ENCODE data around the gene CCDC85B.

CCDC85B gene

DNA sequence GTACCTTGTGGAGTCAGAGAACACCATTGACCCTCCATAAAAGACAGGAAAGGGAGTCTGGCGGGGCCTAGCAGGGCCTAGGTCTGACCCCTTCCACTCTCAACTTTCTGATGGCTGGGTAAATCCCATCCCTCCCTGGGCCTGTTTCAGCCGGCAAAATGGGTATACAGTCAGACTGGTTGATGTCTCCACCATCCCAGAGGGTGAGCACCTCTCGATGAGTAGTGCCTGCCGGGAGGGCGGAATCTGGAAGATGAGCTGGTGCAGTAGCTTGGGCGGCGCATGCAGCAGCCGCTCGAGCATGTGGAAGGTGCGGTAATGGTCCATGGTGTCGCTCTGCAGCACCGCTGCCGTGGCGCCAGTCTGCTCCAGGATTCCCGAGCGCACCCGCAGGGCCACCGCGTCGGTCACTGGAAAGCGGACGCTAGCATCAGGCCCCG lies 2.7 kb upstream of the CCDC85B start:
- DNase-seq = peak; percentile 49

DNA sequence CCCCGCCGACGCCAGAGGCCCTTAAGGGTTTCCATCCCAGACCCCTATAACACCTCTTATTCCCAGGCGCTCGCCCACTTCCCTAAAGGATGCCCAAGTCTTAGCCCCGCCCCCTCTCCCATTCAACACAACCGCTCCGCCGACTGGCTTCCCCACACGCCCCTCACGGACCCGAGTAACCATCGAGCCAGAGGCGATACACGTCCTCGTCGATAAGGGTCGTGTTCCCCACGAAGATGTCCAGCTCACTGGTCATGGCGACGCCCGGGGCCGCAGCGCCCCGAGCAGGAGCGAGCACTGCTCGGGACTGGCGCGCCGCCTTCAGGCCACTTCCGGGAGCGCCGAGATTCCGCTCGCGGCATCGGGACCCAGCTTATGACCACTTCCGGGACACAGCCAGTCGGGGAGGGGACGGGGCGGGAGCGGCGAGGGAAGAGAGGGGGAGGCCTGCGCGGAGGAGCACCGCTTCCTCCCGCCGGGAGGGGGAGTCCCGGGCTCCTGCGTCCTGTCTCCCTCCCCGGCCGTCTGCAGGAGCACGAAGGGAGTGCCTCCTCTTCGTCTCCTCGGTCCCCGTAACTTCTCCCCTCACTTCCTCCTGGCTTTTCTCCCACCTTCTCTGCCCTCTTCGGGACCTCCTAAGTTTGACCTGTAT lies 2.2 kb upstream of the CCDC85B start, which contains the start of gene FIBP:
Gene FIBP, minus strand, starts transcription at position 309 of the 652 bp plus-strand sequence. Its CDS starts 53 bp downstream, at position 256.
- peak; percentile 98 for DNase-seq

DNA sequence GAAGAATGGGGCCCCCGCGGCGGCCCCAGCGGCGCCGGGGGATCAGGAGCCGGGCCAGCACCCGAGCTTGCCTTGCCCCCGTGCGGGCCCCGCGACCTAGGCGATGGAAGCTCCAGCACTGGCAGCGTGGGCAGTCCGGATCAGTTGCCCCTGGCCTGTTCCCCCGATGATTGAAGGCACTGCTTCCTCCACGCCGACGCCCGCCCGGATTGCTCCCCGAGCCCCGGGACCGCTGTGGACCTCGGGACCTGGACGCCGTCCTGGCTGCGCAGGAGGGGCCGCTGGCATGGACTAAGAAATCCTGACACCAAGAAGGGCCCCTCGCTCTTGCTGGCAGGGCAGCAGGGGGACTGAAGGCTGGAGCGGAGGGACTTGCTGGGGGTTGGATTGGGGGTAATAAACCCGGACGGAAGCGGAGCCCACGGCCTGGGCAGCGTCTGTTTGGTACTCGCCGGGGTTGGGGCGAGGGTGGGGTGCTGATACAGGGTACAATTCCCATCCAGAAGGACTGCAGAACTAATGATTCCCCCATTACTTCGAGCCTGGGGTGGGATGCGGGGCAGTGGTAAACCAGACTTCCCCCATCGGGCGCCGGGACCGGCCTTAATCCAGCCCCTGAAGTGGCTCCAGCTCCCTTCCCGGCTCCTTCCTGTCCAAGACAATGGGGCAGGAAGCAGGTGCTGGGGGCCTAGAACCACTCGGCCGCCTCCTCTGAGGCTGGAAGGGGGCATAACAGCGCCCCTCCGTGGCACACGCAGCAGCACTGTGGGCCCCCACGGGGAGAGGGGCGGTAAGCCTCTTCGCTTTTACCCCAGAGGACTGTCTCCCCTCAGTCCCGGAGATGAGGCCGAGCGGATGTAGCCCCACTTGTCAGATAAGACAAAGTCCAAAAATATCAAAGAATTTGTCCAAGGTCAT lies 1.0 kb downstream of the CCDC85B start:
- peak; percentile 54 for DNase-seq

DNA sequence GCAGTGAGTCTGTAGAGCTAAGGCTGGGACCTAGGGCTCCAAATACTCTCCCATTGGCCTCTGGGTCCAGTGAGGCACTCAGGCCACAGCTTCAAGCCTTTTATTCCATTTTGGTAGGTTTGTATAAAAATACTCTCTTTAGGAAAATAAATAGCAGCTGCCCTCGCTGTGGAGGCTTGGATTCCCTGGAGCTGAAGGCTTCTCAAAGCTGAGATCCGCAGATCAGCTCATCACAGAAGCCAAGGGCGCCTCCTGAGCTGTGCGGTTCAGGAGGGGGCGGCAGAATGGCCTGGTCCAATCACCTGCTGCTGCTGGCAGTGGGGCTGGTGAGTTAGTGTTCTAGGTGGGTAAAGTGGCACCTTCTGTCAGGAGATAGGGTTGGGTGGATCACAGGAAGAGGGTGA lies 1.7 kb downstream of the CCDC85B start:
- peak; percentile 67 for DNase-seq

DNA sequence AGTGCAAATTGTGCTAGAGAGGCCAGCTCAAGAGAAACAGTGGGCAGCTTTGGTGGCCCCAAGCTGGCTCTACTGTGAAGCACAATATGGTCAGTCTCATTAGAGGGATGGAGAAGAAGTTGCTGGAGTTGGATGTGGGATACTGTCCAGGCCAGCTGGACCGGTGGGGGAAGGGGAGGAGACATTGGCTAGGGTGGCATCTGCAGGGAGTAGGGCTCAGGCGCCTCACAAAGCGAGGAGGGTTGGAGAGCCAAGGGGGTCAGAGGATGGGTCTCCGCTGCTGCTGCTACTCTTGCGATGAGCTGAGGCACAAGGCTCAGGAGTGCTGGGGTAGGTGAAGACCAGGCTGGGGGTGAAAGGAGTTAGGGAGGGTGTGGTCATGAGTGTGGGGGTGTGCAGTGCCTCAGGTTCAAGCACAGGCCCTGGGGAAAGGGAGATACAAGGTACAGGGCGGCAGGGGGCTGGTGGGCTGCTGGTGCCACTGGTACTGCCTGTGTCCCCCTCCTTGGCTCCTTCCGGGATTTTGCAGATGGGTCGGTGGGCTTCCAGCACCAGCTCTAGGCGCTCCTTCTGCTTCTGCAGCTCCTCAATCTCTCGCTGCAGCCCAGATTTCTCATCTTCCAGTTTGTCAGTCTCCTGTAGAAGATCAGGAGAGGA lies 2.3 kb downstream of the CCDC85B start:
- peak; percentile 23 for DNase-seq

DNA sequence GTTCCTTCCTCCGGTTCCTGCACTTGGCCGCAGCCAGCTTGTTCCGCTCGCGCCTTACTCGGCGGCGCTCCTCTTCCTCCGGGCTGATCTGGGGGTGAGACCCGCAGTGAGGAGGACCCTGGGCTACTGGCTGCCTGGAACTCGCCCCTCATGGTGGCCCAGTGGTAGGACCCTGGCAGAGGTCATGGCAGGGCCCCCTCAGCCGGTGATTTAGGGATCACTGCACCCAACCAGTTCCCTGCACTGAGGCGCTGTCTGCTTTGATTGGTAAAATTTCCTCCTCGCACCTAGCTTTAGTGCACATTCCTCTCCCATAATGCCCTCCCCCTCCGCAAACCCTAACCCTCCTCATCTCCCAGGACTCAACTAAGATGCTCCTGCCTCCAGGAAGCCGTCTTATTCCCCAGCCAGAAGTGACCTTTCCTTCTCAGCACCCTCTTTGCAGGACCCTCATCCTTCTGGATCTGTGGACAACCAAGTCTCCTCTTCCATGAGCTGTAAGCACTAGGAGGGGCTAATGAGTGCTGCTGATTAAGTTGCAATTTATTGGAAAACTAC lies 3.6 kb downstream of the CCDC85B start:
- DNase-seq = peak; percentile 51

DNA sequence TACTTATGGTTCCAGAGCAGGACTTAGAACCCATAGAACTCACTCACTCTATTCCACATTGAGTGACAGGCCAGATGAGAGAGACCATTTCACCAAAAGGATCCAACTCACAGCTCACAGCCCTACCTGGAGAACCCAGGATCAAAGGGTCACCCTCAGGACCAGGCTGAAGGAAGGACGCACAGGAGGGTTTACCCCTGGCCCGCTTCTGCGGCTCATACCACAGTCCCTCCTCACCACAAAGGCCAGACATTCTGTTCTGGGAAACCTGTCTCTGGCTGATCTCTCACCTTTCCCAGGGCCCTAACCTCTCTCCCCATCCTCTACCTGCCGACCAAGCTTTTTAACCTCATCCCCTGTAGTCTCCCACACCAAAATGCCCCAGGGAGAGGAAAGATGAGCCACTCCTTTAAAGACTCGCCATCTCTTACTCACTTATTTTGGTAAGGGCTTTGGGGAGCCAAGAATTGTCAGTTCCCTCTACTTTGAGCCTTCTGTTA lies 5.1 kb downstream of the CCDC85B start:
- DNase-seq = peak; percentile 4

DNA sequence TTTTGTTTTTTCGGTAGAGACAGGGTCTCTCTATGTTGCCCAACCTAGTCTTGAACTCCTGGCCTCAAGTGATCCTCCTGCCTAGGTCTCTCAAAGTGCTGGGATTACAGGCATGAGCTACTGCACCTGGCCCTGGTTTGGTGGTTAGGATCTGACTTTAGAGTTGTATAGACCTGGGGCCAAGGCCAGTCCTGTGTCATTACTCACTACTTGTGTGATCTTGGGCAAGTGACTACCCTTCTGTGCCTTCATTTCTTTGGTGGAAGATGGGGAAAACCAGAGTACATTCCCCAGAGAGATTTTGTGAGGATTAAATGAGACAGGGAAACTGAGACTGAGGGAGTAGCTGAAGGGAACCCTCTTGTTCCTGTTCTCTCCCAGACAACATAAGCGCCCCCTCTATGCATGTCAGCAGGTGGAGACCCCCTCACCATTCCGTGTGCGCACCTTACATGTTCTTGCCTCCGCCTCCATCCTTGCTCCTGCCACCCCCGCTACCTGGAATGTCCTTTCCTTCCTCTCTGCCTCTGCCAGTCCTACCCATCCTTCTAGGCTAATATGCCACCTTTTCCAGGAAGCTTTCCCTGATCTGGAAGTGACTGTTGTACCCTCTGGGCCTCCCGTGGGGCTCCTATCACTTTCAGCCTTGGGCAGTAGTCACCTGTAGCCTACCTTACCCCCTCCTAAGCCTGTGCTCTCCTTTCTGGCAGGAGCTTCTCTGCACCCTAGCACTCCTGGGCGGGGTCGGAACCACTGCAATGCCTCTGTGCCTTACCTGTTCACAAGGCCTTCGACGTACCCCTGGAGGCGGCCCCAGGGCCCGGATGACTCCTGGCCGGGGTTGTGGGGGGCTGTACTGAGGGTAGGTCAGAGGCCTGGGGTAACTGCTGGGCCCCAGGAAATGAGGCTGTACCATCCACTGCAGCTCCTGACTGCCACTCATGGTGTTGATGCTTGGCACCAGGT lies 5.8 kb downstream of the CCDC85B start:
- DNase-seq = peak; percentile 35

DNA sequence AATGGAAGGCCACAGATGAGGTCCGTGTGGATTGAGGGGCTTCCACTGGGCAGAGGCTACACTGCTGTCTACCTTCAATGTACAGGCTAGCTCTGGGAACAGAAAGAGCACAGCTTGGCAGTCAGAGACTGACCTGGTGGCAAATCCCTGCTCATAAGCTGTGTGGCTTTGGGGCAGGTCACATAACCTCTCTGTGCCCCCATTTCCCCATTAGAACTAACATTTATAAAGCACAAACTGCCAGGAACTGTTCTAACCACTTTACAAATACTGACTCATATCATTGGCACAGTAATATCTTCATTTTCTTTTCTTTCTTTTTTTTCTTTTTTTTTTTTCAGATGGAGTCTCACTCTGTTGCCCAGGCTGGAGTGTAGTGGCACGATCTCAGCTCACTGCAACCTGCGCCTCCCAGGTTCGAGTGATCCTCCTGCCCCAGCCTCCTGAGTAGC lies 6.6 kb downstream of the CCDC85B start:
- DNase-seq = no peak

DNA sequence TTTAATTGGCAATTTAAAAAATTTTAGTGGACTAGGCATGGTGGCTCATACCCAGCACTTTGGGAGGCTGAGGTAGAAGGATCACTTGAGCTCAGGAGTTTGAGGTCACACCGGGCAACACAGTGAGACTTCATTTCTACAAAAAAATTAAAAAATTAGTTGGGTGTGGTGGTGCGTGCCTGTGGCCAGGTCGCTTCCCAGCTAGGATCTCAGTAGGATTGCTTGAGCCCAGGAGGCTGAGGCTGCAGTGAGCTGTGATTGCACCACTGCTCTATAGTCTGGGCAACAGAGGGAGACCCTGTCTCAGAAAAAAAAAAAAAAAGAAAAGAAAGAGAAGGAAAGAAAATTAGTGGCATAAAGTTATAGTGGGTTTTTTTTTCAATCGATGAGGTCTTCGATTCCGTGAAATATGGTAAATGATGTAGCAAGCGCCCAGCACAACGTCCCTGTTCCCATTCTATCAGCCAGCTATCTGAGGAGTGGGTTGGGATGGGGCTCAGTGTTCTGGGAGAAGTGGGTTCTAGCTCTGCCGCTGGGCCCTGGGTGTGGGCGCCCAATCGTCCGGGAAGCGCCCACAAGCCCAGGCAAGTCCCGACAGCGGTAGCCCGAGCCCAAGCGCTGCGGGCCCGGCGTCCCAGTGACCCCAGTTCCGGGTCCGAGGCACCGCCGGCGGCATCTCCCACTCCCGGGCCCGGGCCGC lies 8.3 kb downstream of the CCDC85B start:
- no peak for DNase-seq

DNA sequence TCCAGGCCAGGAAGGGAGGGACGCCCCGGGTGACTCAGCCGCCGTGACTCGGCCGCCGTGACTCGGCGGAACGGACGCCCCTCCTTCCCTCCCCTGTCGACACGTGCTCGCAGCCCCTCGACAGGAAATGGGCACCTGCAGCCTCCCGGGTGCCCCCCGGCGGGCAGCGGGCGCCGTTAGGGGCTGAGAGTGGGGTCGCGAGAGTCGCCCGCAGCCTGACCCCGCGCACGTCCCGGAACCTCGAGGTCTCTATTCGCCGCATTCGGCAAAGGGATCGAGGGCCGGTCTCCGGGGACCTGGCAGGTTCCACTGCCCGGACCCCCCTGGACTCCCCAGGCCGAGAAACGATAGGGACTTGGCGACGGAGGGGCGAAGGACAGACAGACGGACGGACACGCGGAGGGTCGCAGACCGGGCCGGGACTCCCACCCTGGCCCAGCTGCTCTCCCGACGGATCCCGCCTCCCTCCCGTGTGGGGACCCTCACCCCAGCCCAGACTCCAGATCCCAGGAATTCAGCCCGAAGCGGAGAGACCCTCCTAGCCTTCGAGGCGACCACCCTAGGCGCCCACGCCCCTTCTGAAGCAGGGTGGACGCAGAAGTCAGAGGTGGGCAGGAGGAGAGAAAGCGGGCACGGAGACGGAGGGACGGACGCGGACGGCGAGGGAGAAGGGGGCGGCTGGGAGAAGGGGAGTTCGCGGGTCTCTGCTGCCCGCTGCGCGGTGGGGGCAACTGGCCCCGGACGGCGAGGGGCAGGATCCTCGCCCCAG lies 9.1 kb downstream of the CCDC85B start:
- DNase-seq = peak; percentile 87

DNA sequence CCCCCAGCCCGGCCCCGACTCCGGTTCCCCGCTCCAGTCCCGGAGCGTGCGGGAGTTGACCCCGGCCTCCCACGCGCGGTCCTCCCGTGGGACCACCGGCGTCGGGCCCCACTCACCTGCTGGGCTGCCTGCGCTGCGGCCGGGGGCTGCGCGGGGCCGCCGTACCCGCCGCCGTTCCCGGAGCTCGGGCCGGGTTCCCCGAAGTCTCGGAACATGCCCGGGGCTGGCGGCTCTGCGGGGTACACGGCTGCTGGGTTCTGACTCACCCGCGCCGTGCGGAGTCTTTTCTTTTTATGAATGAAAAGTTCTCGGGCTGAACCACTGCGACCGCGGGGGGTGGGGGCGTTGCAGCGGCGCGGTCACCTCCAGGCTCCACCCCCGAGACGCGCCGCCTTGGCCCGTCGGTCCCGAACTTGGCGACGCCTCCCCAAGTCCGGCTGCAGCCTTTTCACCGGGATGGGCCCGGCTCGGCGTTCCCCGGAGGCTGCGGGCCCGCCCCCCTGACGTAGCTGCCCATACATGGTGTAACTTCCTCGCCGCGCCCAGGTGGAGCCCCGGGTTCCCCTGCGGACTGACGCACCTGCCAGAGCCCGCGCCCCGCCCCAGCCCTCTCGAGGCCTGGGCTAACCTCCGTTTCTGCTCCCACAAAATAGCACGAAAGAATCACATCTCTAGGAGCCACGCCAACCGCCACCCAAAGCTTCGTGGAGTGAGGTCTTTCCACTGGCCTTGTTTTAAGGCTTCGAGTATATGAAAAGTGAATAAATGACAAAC lies 9.8 kb downstream of the CCDC85B start, which contains the start of gene FOSL1:
Gene FOSL1, minus strand, starts transcription at position 264 of the 774 bp plus-strand sequence. Its CDS starts 49 bp downstream, at position 215.
- DNase-seq = peak; percentile 96

DNA sequence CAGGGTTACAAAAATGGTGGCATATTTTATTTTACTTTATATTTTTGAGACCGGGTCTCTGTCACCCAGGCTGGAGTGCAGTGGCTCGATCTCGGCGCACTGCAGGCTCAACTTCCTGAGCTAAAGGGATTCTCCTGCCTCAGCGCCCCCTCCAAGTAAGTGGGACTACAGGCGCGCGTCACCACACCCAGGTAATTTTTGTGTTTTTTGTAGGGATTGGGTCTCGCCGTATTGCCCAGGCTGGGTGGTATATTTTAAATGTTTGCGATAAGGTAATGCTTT lies 10.4 kb downstream of the CCDC85B start:
- no peak for DNase-seq

DNA sequence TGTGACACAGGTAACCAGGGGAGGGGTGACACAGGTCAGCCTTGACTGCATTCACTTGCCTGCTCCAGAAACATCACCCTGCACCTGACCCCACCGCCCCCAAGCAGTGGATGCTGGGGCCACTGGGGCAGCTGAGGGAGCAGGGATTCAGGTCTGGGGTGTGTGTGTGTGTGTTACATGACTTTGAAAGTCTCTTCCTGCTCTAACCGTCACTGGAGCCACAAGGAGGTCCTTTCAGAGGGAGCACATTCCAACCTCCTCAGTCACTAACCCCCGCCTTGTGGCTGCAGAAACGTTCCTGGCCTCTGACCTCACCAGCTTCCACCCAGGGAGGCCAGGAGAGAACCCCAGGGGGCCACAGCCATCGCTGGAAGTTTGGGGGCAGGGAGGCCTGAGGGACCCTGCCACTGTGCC lies 12.6 kb downstream of the CCDC85B start:
- no peak for DNase-seq

DNA sequence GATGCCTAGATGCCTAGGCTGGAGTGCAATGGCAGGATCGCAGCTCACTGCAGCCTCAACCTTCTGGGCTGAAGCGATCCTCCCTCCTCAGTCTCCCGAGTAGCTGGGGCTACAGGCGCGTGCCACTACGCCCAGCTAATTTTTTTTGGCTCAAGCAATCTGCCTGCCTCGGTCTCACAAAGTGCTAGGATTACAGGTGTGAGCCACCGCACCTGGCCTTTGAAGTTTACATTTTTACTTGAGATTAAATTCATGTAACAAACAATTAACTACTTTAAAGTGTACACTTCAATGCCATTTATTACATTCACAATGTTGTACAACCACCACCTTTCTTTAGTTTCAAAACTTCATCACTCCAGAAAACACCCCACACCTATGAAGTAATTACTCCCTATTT lies 13.2 kb downstream of the CCDC85B start:
- no peak for DNase-seq

DNA sequence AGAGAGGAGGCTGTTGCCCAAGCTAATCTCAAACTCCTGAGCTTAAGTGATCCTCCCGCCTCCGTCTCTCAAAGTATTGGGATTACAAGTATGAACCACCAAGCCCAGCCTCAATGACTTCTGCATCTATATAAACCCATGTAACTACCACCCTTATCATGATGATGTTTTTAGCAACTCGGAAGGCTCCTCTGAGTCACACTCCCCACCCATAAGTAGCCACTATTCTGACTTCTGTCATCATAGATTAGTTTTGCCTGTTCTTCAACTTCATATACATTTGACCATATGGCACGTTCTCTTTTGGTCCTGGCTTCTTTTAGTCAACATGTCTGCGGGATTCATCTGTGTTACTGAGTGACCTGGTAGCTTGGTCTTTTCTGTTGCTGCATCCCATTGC lies 16.1 kb downstream of the CCDC85B start:
- DNase-seq = no peak

DNA sequence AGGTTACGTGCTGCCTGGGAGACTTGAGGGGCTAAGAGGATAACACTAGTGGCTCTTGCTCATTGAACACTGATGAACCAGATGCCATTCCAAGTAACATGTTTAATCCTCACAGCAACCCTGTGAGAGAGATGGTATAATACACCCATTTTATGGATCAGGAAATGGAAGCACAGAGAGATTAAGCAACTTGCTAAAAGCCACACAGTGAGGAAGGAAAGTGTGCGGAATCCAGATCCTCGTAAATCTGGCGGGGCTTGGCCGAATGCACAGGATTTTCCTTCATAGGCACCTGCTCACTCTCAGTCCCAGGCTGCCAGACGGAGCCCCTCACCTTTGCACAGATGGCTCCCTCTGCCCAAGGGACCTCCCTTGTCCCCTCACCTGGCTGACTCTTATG lies 17.4 kb downstream of the CCDC85B start:
- no peak for DNase-seq

DNA sequence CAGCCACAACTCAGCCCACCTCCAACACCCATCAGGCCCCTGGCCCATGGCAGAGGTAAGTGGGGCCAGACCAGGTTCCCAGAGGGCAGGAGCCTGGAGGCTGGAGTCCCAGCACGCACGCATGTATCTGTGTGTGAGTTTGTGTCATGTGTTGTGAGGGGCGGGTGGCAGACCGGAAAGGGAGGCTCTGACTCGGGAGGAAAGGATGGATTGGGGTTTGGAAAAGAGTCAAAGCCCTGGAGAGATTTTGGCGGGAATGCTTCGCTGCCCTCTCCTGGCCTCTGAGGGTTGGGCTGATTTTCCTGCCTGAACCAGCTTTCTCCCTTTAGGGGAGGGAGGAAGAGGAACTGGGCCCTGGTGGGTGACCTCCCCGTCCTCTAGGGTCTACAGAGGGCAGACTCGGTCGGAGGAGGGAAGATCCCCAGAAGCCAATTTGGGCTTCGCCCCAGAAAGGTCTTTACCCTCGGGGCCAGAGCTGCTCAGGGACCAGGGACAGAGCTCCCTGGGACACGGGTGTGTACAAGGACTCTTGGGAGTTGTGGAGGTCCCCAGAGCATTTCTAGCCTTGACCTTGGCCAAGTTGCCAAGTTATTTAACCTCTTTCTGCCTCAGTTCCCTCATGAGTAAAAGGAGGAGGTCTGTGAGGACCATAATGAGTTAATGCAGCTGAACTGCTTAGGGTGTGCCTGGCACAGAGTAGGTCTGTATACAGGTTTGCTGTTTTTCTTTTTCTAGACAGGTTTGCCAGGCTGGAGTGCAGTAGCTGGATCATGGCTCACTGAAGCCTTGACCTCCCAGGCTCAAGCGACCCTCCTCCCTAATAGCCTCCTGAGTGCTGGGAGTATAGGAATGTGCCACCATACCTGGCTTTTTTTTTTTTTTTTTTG lies 21.5 kb downstream of the CCDC85B start:
- DNase-seq = no peak

Data from activated CD4-positive, alpha-beta T cell treated with anti-CD3 and anti-CD28 coated beads for 48 hours (primary cell).